Neural progenitor cell (in vitro differentiated cells): ENCODE data around the gene SLC1A6.

Experiments
- EZH2 ChIP-seq: fragments of 200-600 bp; sonication (generic); IDR thresholded peaks from 2 replicates; pipeline ENCODE4 v1.6.1; 2017; ENCODE audit warnings: antibody characterized with exemption, mild to moderate bottlenecking, moderate library complexity
- EZH2phosphoT487 ChIP-seq: fragments of 200-600 bp; sonication (generic); IDR thresholded peaks from 2 replicates; pipeline ENCODE4 v1.6.1; 2017; ENCODE audit warnings: antibody characterized with exemption
- TF ChIP-seq, protein P1 (sequence below): fragments of 200-600 bp; sonication (generic); IDR thresholded peaks from 2 replicates; pipeline ENCODE4 v1.5.1; 2017; ENCODE audit warnings: antibody characterized with exemption, mild to moderate bottlenecking

DNA sequence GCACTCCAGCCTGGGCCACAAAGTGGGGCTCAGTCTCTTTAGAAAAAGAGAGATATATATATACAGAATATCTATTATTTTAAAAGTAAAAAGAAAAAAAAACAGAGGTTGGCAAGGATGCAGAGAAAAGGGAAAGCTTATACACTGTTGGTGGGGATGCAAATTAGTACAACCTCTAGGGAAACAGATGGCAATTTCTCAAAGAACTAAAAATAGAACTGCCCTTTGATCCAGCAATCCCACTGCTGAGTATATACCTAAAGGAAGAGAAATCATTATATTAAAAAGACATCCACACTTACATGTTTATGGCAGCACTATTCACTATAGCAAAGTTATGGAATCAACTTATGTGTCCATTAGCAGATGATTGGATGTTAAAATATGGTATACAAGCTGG is 28.6 kb upstream of the SLC1A6 start:
- TF ChIP-seq, protein P1, sequence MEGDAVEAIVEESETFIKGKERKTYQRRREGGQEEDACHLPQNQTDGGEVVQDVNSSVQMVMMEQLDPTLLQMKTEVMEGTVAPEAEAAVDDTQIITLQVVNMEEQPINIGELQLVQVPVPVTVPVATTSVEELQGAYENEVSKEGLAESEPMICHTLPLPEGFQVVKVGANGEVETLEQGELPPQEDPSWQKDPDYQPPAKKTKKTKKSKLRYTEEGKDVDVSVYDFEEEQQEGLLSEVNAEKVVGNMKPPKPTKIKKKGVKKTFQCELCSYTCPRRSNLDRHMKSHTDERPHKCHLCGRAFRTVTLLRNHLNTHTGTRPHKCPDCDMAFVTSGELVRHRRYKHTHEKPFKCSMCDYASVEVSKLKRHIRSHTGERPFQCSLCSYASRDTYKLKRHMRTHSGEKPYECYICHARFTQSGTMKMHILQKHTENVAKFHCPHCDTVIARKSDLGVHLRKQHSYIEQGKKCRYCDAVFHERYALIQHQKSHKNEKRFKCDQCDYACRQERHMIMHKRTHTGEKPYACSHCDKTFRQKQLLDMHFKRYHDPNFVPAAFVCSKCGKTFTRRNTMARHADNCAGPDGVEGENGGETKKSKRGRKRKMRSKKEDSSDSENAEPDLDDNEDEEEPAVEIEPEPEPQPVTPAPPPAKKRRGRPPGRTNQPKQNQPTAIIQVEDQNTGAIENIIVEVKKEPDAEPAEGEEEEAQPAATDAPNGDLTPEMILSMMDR, result no peak
- TF ChIP-seq EZH2phosphoT487, result no peak
- no peak for TF ChIP-seq EZH2
